PFSK-1 (cell line): ENCODE results near the gene ACVR1.

Experiments
- FOXP2 ChIP-seq: optimal IDR thresholded peaks from 2 replicates; pipeline ENCODE3; 2011; ENCODE audit warnings: borderline replicate concordance, control low read depth, inconsistent platforms; ENCODE audit not compliant: insufficient read depth; ENCODE audit errors: extremely low read length, extremely low read depth
- POLR2AphosphoS5 ChIP-seq: IDR thresholded peaks from 2 replicates; pipeline ENCODE4 v1.6.1; 2012; ENCODE audit warnings: low read depth, mild to moderate bottlenecking, control low read depth, low read length, moderate library complexity
- SIN3A ChIP-seq: IDR thresholded peaks from 2 replicates; pipeline ENCODE4 v1.6.1; 2012; ENCODE audit warnings: mild to moderate bottlenecking, low read length, moderate library complexity, borderline replicate concordance; ENCODE audit not compliant: insufficient read depth
- TAF1 ChIP-seq: IDR thresholded peaks from 2 replicates; pipeline ENCODE4 v1.6.1; 2012; ENCODE audit warnings: low read length, control low read depth, borderline replicate concordance; ENCODE audit not compliant: insufficient read depth
- TF ChIP-seq, protein P1 (sequence below), 2 experiments: IDR thresholded peaks; 2 replicates each; pipeline versions ENCODE4 v1.6.1 to v1.8.0; 2011 to 2012; ENCODE audit warnings: low read depth in 2 of 2, low read length in 2 of 2, control low read depth in 1 of 2, inconsistent platforms in 1 of 2, mild to moderate bottlenecking in 1 of 2, moderate library complexity in 1 of 2; ENCODE audit not compliant: insufficient read depth in 1 of 2

ACVR1 gene

DNA sequence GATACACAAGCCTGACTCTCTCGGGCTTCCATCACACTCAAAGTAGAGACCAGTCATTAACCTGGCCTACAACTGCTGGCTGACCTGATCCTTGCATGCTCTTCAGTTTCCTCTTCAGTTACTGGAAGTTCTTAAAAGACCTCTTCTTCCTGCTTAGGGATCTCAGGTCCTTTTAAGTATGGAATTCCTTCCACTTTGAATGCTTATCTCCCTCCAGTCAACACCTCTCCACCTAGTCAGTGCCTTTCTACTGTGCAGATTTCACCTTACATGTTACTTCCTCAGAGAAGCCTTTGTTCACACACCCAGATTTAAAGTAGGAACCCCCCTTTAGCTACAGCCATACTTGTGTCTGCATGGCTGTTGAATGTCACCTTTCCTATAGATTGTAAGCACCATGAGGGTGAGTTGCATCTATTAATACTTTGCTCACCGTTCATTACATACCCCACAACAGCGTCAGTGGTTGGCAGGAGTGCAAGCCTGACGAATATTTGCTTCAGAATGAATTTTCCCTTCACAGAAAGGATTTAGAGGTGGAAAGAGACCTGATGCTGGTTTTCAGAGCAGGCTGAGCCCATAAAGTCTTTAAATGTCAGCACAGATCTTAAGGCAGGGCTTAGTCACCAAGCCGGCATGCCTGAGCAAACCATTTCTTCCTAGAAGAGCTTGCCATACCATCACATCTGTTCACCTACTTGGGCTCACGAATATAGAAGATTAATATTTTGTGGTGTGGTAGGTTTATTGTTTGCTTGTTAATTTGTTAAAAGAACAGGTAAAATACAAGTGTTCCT lies 90.1 kb downstream of the ACVR1 start:
- TF ChIP-seq FOXP2 (no peak), SIN3A (no peak), POLR2AphosphoS5 (no peak), TAF1 (no peak)
- TF ChIP-seq, protein P1, sequence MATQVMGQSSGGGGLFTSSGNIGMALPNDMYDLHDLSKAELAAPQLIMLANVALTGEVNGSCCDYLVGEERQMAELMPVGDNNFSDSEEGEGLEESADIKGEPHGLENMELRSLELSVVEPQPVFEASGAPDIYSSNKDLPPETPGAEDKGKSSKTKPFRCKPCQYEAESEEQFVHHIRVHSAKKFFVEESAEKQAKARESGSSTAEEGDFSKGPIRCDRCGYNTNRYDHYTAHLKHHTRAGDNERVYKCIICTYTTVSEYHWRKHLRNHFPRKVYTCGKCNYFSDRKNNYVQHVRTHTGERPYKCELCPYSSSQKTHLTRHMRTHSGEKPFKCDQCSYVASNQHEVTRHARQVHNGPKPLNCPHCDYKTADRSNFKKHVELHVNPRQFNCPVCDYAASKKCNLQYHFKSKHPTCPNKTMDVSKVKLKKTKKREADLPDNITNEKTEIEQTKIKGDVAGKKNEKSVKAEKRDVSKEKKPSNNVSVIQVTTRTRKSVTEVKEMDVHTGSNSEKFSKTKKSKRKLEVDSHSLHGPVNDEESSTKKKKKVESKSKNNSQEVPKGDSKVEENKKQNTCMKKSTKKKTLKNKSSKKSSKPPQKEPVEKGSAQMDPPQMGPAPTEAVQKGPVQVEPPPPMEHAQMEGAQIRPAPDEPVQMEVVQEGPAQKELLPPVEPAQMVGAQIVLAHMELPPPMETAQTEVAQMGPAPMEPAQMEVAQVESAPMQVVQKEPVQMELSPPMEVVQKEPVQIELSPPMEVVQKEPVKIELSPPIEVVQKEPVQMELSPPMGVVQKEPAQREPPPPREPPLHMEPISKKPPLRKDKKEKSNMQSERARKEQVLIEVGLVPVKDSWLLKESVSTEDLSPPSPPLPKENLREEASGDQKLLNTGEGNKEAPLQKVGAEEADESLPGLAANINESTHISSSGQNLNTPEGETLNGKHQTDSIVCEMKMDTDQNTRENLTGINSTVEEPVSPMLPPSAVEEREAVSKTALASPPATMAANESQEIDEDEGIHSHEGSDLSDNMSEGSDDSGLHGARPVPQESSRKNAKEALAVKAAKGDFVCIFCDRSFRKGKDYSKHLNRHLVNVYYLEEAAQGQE (IDR thresholded peaks at IDR 0.05; ENCODE audit: insufficient read depth in 1 of 2, low read depth in 2 of 2, low read length in 2 of 2), result no peak

DNA sequence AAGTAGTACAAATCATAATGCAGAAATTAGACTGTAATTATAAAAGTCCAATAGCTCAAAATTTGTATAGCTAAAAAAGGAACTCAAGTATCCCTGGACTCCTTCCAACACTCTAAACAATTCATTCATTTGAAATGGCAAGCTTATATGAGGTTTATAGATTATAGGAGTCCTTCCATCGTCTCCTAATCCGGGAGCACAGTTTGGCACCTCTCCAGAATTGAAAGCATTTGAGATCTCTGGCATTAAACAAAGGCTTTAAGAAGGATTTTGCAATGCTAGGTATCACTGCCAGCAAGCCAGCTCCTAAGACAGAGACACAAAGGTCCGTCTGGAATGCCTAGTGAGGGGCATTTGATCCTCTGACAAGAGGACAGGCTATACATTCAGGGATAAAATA lies 90.9 kb downstream of the ACVR1 start:
- TF ChIP-seq TAF1 (no peak), FOXP2 (no peak), SIN3A (no peak), POLR2AphosphoS5 (no peak)
- TF ChIP-seq, protein P1 (IDR thresholded peaks at IDR 0.05; ENCODE audit: insufficient read depth in 1 of 2, low read depth in 2 of 2, low read length in 2 of 2), result no peak

DNA sequence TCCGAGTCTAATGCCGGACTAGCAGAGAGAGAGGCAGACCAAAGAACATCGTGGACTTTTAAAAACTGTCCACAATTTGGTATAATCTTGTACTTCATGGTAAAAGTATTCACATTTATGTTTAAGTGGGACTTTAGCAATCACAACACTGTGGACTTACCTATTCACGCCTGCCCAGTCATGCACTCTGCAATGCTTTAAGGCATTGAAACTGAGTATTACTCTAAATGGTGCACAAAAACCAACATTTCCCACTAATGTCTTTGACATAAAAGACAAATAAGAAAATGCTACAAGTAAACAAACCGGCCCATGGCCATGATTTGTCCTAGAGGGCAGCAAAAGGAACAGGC lies 91.3 kb downstream of the ACVR1 start:
- TF ChIP-seq FOXP2 (no peak), SIN3A (no peak), POLR2AphosphoS5 (no peak), TAF1 (no peak)
- TF ChIP-seq, protein P1 (IDR thresholded peaks at IDR 0.05; ENCODE audit: insufficient read depth in 1 of 2, low read depth in 2 of 2, low read length in 2 of 2), result no peak

DNA sequence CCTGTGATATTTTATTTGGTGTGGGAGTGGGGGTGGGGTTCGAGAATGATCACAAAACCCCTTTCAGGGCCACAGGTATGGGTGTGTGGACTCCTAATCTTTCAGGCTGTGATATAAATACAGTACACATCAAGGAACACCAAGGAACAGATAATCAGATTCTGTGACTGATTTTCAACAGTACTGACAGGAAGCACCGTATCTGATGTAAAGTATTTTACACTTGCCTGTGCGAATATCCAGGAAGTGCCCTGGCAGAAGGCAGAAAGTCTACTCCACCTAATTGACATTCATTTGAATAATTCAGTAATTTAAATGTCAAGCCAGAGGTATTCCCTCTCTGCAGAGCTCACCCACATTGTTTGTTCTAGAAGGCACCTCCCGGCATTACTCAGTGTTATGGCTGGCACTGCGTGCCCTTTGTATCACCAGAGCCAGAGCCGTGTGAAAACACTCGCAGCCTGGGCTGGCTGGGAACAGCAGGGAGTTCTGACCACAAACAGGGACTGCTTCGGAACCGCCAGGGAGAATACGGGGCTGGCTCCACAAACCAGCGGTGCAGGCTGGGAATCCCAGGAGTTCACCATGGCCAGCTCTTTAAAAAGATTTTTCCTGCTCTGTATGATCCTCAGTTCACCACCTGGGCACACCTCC lies 91.8 kb downstream of the ACVR1 start:
- TF ChIP-seq FOXP2, result no peak
- no peak for TF ChIP-seq SIN3A
- TF ChIP-seq, protein P1 (IDR thresholded peaks at IDR 0.05; ENCODE audit: insufficient read depth in 1 of 2, low read depth in 2 of 2, low read length in 2 of 2), result no peak
- no peak for TF ChIP-seq TAF1
- TF ChIP-seq POLR2AphosphoS5, result no peak
